H9 (cell line): Measurements from ENCODE around the gene FSHR. TPM values are rescaled to one million over a fixed set of nuclear protein-coding genes. Genes with fewer than 3 reads are reported as not detected.

ENCODE experiments used
- DNase-seq: peaks from one replicate; pipeline ENCODE4 v3.0.0-alpha.2; 2017
- H2AFZ ChIP-seq: one replicate; pipeline ENCODE4 v1.6.1; 2013; ENCODE audit warnings: mild to moderate bottlenecking, low read length, control low read depth, moderate library complexity
- H2AK5ac ChIP-seq: 2 replicates; pipeline ENCODE4 v1.6.1; 2013; ENCODE audit warnings: low read length, control low read depth, mixed read lengths; ENCODE audit not compliant: insufficient read length
- H2BK120ac ChIP-seq: one replicate; pipeline ENCODE4 v1.6.1; 2013; ENCODE audit warnings: low read depth, mild to moderate bottlenecking, low read length, control low read depth, inconsistent platforms; ENCODE audit not compliant: poor library complexity, severe bottlenecking
- H2BK12ac ChIP-seq: 2 replicates; pipeline ENCODE4 v1.6.1; 2013; ENCODE audit warnings: low read length, control low read depth, mixed read lengths, low read depth; ENCODE audit not compliant: insufficient read length
- H2BK15ac ChIP-seq: 2 replicates; pipeline ENCODE4 v1.6.1; 2013; ENCODE audit warnings: low read depth, low read length, control low read depth
- H2BK20ac ChIP-seq: one replicate; pipeline ENCODE4 v1.6.1; 2013; ENCODE audit warnings: low read depth, mild to moderate bottlenecking, low read length, control low read depth, inconsistent platforms; ENCODE audit not compliant: poor library complexity, severe bottlenecking
- H2BK5ac ChIP-seq: 2 replicates; pipeline ENCODE4 v1.6.1; 2013; ENCODE audit warnings: low read length, control low read depth, mixed read lengths; ENCODE audit not compliant: insufficient read length
- H3K14ac ChIP-seq: 2 replicates; pipeline ENCODE4 v1.6.1; 2013; ENCODE audit warnings: low read length, control low read depth; ENCODE audit not compliant: insufficient read depth
- H3K18ac ChIP-seq: 2 replicates; pipeline ENCODE4 v1.6.1; 2013; ENCODE audit warnings: low read depth, mild to moderate bottlenecking, mixed read lengths, low read length, control low read depth; ENCODE audit not compliant: insufficient read length
- H3K23ac ChIP-seq: 2 replicates; pipeline ENCODE4 v1.6.1; 2013; ENCODE audit warnings: low read length, control low read depth, mixed read lengths, low read depth; ENCODE audit not compliant: insufficient read length
- H3K23me2 ChIP-seq: 2 replicates; pipeline ENCODE4 v1.6.1; 2013; ENCODE audit warnings: low read depth, mild to moderate bottlenecking, mixed read lengths, low read length, control low read depth; ENCODE audit not compliant: insufficient read length, poor library complexity, severe bottlenecking
- H3K27ac ChIP-seq: 2 replicates; pipeline ENCODE4 v1.5.1; 2013; ENCODE audit warnings: low read length, control low read depth, mixed read lengths, low read depth; ENCODE audit not compliant: insufficient read length
- H3K27me3 ChIP-seq: 2 replicates; pipeline ENCODE4 v1.6.1; 2013; ENCODE audit warnings: low read length, control low read depth, inconsistent platforms; ENCODE audit not compliant: insufficient read depth
- H3K4ac ChIP-seq: 2 replicates; pipeline ENCODE4 v1.6.1; 2013; ENCODE audit warnings: low read depth, mild to moderate bottlenecking, control low read depth, inconsistent platforms, low read length, moderate library complexity
- H3K4me1 ChIP-seq: 2 replicates; pipeline ENCODE4 v1.6.1; 2013; ENCODE audit warnings: low read length, control low read depth, inconsistent platforms; ENCODE audit not compliant: insufficient read depth
- H3K4me2 ChIP-seq: 2 replicates; pipeline ENCODE4 v1.6.1; 2013; ENCODE audit warnings: low read length, control low read depth, mixed read lengths; ENCODE audit not compliant: insufficient read length, insufficient read depth
- H3K56ac ChIP-seq: 2 replicates; pipeline ENCODE4 v1.6.1; 2013; ENCODE audit warnings: low read depth, mild to moderate bottlenecking, mixed read lengths, low read length, control low read depth; ENCODE audit not compliant: insufficient read length
- H3K79me1 ChIP-seq: 2 replicates; pipeline ENCODE4 v1.6.1; 2013; ENCODE audit warnings: low read depth, mild to moderate bottlenecking, moderate library complexity, low read length, control low read depth, inconsistent platforms; ENCODE audit not compliant: insufficient read depth, poor library complexity, severe bottlenecking
- H3K79me2 ChIP-seq: 2 replicates; pipeline ENCODE4 v1.6.1; 2013; ENCODE audit warnings: low read length, control low read depth, inconsistent platforms; ENCODE audit not compliant: insufficient read depth
- H3K9ac ChIP-seq: 2 replicates; pipeline ENCODE4 v1.6.1; 2013; ENCODE audit warnings: low read length, control low read depth, mixed read lengths; ENCODE audit not compliant: insufficient read length; ENCODE audit errors: extremely low read depth
- H3K9me3 ChIP-seq: one replicate; pipeline ENCODE4 v1.6.1; 2013; ENCODE audit warnings: low read depth, low read length, inconsistent platforms; ENCODE audit not compliant: control insufficient read depth
- H3T11ph ChIP-seq: one replicate; pipeline ENCODE4 v1.6.1; 2013; ENCODE audit warnings: mild to moderate bottlenecking, low read length, control low read depth, inconsistent platforms
- H4K20me1 ChIP-seq: one replicate; pipeline ENCODE4 v1.6.1; 2013; ENCODE audit not compliant: control insufficient read depth, insufficient read length, insufficient read depth
- H4K5ac ChIP-seq: 2 replicates; pipeline ENCODE4 v1.6.1; 2013; ENCODE audit warnings: low read depth, mild to moderate bottlenecking, mixed read lengths, low read length, control low read depth; ENCODE audit not compliant: insufficient read length
- H4K8ac ChIP-seq: replicated peaks from 2 replicates; pipeline ENCODE4 v1.6.1; 2013; ENCODE audit warnings: low read length, control low read depth, mixed read lengths, low read depth; ENCODE audit not compliant: insufficient read length
- H4K91ac ChIP-seq: 2 replicates; pipeline ENCODE4 v1.6.1; 2013; ENCODE audit warnings: low read depth, mild to moderate bottlenecking, moderate library complexity, mixed read lengths, low read length, control low read depth; ENCODE audit not compliant: insufficient read length
- H3K27ac Mint-ChIP-seq, 3 experiments: 2 replicates in 2 of 3; 3 replicates in 1 of 3; pipeline ENCODE4 v1.8.0; 2020 to 2021; ENCODE audit warnings: mixed read lengths in 3 of 3, mild to moderate bottlenecking in 1 of 3, moderate library complexity in 1 of 3
- H3K27me3 Mint-ChIP-seq: 2 replicates; pipeline ENCODE4 v1.8.0; 2021; ENCODE audit warnings: low read depth, mild to moderate bottlenecking, moderate library complexity, mixed read lengths
- H3K36me3 Mint-ChIP-seq, 3 experiments: 2 replicates in 2 of 3; 3 replicates in 1 of 3; pipeline ENCODE4 v1.8.0; 2020 to 2021; ENCODE audit warnings: low read depth in 3 of 3, mixed read lengths in 3 of 3; ENCODE audit not compliant: insufficient read depth in 1 of 3
- H3K4me1 Mint-ChIP-seq, 2 experiments: 2 replicates each; pipeline ENCODE4 v1.8.0; 2020; ENCODE audit warnings: mixed read lengths in 2 of 2
- H3K4me3 Mint-ChIP-seq, 2 experiments: 2 replicates in 1 of 2; 3 replicates in 1 of 2; pipeline ENCODE4 v1.8.0; 2020 to 2021; ENCODE audit warnings: mild to moderate bottlenecking in 2 of 2, mixed read lengths in 2 of 2, moderate library complexity in 1 of 2
- H3K9me3 Mint-ChIP-seq, 2 experiments: 2 replicates in 1 of 2; 3 replicates in 1 of 2; pipeline ENCODE4 v1.8.0; 2020; ENCODE audit warnings: mild to moderate bottlenecking in 2 of 2, mixed read lengths in 2 of 2, moderate library complexity in 1 of 2
- CTCF ChIP-seq: fragments of 200-600 bp; sonication (generic); conservative IDR thresholded peaks from 3 replicates; pipeline ENCODE4 v1.8.0; 2021; ENCODE audit warnings: antibody characterized with exemption, mild to moderate bottlenecking
- WGBS: extraction: QIAGEN DNeasy Blood & Tissue Kit; methylation state at CpG from one replicate; pipeline ENCODE4 v1.1.7; 2013; ENCODE audit warnings: missing lambda C conversion rate, low lambda C conversion rate, mixed read lengths; ENCODE audit not compliant: insufficient read length; ENCODE audit errors: extremely low coverage; 5-methylcytosine and 5-hydroxymethylcytosine counted together
- total RNA-seq: library from RNA; stranded (reverse); gene quantifications from 2 replicates; pipeline ENCODE4 v1.2.1, GENCODE V29; 2021

The FSHR gene
- total RNA-seq, 1 experiment from 2014 or later: not detected

- DNase-seq: no peak
- Histone ChIP-seq H3K9me3 (no peaks in the 10 kb centered on the region), H3K79me1 (no peaks in the 10 kb centered on the region), H2BK120ac (no peak overlapping the region), H2BK15ac (no peak overlapping the region), H3K9ac (no peak overlapping the region), H2AFZ (no peak overlapping the region), H4K8ac (no peak overlapping the region), H3K27me3 (no peaks in the 10 kb centered on the region; the same call in 1 of the 2 replicates), H3K56ac (no peak overlapping the region), H2BK20ac (no peak overlapping the region), H3K79me2 (no peaks in the 10 kb centered on the region), H2BK12ac (no peak overlapping the region), H2BK5ac (no peak overlapping the region), H3K18ac (no peak overlapping the region), H3K27ac (no peak overlapping the region), H3K4me2 (no peak overlapping the region), H3T11ph (no peak overlapping the region), H3K14ac (no peak overlapping the region), H2AK5ac (no peak overlapping the region), H3K23ac (no peak overlapping the region), H4K20me1 (no peaks in the 10 kb centered on the region), H4K91ac (no peak overlapping the region), H3K4me1 (no peaks in the 10 kb centered on the region), H4K5ac (no peak overlapping the region), H3K4ac (no peak overlapping the region), H3K23me2 (no peaks in the 10 kb centered on the region)
- no peaks in the 10 kb centered on the region for H3K27me3 Mint-ChIP-seq
- H3K9me3 Mint-ChIP-seq: no peaks in the 10 kb centered on the region
- H3K27ac Mint-ChIP-seq: no peak overlapping the region
- H3K36me3 Mint-ChIP-seq: no peaks in the 10 kb centered on the region
- H3K4me3 Mint-ChIP-seq: no peak overlapping the region
- WGBS: no CpG with 5 or more reads among the region's 5 CpGs
- no peaks in the 10 kb centered on the region; a peak in 1 of 4 replicates for H3K4me1 Mint-ChIP-seq
- no peak for TF ChIP-seq CTCF
These were observed 169.4 kb downstream of the FSHR start for GRCh38 chr2:48984922-48985321.
